GM21576 (cell line): ENCODE results near the gene RBM33.

Source experiments
- ATAC-seq: cut with Tn5 transposase; IDR thresholded peaks from one replicate; pipeline ENCODE4 v1.9.1; 2021; ENCODE audit warnings: mild to moderate bottlenecking, moderate library complexity; ENCODE audit not compliant: unreplicated experiment

The RBM33 gene

DNA sequence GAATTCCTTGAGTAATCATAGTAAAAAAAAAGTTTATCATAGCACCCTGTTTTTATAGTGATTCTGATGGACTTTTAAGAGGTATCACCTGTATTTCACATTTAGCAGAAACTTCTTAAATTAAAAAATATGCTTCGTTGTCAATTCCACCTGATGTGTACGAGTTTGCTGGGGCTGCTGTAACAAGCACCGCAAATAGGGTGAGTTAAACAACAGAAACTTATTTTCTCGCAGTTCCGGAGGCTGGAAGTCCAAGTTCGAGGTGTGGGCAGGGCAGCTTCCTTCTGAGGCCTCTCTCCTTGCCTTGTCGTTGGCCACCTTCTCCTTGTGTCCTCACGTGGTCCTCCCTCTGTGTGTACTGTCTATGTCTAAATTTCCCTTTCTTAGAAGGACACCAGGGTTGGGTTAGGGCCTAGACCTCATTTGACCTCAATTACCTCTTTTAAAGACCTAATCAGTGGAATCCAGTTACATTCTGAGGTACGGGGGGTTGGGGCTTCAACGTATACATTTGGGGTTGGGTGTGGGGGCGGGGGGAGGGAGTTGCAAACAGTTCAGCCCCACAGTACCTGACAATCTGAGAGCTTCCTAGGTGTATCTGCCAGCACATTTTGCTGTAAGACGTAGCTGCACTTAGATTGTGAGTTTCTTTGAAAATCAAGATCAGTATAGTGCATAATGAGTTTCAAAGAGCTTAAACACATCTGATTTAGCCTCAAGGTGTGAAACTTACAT is 72.7 kb downstream of the RBM33 start:
- no peak for ATAC-seq

- ATAC-seq, result peak; percentile 28
Observed at GRCh38 chr7:155721056-155721455, 76.6 kb downstream of the RBM33 start.

DNA sequence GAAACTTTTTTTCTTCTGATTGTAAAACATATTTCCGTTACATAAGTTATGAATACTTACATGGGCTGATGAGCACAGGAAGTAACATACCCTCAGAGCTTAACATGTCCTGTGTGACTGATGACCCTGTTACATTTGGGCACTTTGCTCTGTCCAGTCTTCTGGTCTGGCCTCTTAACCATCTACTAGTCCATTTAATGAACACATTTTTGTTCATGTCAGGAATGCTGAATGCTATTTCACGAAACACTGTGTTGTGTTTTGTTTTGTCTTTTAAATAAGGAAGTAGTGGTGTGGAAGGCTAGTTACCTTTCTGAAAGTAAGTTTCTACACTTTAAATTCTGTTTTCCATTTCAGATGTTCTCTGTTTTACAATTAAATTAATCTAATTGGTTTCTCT is 77.7 kb downstream of the RBM33 start:
- ATAC-seq, result peak; percentile 51

DNA sequence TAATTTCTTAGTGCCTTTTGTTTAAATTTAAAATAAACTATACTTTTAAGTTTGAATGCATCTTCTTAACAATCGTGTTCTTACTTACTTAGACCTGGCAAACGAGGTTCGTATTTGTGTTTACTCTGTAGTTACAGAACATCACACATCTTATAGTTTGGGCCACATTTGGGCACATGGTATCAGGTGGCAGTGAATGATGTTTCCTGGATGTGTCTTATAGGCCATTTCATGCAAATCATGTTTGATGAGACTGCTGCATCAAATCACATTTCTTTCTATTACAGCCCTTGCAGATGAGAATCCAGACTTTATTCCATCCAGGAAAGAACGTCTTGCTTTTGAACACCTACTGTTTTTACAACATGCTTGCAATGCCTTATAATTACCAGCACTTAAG is 78.5 kb downstream of the RBM33 start:
- no peak for ATAC-seq

- ATAC-seq, result peak; percentile 70
Observed at GRCh38 chr7:155724327-155725005, 80.0 kb downstream of the RBM33 start.

DNA sequence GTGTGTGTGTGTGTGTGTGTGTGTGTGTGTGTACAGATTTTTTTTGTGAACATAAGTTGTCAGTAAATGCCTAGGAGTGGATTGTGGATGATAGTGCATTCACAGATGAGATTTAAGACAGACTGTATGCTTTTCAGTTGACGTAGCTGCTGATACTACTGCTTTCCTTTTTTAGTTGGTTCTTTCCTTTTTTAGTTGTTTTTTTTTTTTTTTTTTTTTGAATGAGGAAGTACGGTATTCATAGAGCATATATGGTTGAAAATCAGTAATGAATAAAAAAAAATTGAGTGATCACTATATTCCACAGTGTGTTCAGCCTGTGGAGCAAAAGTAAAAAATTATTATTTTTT is 80.5 kb downstream of the RBM33 start:
- ATAC-seq, result no peak

GRCh38 chr7:155727616-155728015 is 83.2 kb downstream of the RBM33 start:
- ATAC-seq, result no peak

GRCh38 chr7:155728116-155728515 is 83.7 kb downstream of the RBM33 start:
- ATAC-seq, result no peak

DNA sequence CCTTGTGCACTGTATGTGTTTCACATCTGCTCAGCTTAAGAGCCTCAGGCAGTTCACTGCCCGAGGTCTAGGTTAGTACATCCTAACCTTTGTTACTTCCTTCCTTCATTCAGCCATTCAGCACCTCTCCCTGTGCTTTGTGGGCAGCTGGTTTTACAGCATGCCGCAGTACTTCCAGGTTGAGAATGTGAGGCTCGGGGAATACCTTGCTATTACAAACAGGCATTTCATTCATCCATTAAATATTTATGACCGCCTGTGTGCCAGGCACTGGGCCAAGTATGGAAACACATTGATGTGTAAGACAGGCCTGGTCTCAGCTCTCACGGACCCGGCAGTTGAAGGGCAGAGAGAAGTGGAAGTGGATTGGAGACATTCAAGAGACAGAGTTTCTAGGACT is 85.4 kb downstream of the RBM33 start:
- ATAC-seq, result no peak

DNA sequence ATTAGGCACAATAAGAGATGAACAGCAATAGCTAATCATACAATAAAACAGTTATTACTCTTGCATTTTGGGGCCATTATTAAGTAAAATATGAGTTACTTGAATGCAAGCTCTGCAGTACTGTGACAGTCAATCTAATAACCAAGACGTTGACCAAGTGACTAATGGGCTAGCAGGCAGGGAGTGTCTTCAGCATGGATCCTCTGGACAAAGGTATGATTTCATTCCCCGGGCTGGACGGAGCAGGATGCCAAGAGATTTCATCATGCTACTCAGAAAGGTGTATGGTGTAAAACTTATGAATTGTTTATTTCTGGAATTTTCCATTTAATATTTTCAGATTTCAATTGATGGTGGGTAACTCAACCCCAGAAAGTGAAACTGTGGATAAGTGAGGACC is 86.9 kb downstream of the RBM33 start:
- ATAC-seq, result no peak

DNA sequence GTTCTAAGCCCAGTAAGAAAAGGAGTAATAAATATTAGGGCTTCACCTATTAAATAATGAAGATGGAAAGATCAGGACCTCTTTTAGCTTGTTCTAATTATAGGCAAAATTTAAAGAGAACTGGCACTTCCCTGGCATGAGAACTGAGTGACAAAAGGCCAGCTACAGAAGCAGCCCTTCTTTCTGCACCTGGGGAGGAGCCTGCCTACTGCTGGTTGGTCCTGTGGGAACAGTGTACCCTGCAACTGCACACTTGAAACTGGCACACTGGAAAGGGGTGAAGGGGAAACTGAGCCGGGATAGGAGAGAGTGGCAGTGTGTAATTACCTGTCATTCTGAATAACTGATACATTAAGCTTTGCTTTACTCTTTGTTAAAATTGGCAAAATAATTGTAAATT is 87.4 kb downstream of the RBM33 start:
- no peak for ATAC-seq

DNA sequence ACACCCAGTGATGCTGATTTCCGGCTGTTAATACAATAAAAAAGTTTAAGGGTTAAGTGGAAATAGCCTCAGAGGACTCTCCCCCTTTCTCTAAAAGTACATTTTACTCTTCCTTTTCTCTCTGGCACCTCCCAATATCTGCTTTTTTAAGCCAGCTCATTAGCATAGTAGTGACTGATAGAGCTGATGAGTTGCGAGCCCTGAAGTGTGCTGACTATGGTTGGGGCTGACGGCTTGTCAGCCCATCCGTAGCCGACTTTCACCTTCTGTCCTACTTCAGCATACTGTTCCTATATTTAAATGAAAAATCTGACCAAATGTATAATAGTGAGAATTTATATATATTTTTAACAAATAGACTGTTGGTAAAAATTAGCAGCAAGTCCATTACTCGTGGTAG is 87.8 kb downstream of the RBM33 start:
- no peak for ATAC-seq

DNA sequence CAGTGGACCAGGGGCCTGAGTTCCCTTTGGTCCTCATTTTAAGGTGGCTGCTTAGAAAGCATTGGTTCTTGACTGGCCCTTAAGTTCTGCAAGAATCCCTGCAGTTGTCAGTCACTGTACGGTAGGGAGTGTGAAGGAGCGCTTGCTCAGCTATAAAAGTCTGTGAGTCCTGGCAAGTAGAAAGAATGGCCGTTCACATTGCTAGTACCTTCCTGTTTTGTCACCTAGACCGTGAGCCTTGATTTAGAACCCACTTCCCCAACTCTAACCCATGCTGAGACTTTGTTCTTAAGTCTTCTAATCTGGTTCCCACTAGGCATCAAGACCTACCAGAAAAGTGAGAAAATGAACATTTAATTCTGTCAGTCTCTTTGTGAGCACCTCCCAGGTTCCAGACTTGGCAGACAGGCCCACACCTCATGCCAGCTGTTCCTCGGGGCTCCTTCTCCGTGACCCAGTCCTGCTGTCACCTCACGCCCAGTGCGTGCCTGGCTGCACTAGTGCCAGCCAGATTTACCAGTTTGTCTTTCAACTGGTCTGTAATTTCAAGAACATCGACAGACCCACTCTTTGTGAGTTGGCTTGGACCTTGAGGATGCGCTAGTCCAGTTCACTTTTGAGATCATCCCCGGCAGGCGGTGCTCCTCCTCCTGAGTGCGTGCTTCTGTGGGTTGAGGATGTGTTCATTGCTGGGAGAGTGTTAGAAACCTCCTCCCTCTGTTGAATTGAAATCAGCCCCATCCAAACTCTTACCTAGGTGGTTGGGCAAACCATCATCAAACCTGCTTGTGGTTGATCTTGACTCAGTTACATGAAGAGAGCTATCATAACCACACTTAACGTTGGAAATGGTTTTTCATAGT is 89.4 kb downstream of the RBM33 start:
- no peak for ATAC-seq

DNA sequence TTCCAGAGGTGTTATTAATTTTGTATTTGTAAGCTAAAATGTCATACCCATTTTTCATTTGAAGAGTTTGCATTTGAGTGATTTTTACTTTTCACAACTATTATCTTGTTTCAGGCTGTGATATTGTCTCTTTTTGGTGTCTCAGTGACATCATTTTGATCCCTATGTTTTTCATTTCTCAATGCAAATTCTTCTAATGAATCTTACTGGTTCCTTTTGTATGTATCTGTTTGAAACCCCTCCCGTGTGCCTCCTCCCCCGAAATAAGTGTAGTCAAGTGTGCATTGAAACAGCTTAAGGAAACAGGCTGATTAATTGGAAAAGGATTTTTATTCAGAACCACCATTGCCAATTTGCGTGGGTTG is 90.0 kb downstream of the RBM33 start:
- no peak for ATAC-seq

DNA sequence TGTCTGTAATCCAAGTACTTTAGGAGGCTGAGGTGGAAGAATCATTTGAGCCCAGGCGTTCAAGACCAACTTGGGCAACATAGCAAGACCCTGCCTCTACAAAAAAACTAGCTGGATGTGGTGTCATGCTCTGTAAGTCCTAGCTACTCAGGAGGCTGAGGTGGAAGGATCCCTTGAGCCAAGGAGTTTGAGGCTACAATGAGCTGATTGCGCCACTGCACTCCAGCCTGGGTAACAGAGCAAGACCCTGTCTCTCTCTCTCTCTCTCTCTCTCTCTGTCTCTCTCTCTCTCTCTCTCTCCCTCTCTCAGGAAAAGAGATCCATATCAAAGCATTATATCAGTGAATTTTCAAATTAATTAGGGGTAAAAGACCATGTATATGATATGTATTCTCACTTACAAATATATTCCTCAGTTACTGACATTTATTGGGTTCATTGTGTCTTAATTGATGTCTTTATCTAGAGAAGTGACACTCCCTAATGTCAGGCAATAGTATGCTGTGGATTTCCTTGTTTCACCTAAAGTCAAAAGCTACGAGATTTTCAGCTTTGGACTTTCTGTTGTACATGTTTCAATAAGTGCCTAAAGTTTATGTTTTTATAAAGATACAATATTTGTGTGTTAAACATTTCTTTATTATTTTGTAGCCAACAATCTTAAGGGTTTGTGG is 91.1 kb downstream of the RBM33 start:
- no peak for ATAC-seq

DNA sequence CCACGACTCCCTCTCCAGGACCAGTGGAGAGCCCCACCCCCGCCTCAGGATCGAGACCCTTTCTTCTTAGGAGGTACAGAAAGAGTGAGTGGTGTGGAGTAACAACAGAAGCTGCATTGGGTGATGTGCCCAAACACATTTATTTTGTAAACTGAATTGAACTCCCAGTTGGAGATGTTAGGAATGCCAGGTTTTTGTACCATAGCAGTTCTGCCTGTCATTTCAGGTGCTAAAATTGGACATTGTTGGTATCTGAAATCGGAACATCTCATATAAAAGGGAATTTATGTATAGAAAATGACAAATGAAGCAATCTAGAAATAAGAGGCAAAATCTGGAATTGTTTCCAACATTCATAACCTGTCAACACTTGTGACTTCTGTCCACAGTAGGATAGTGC is 93.1 kb downstream of the RBM33 start:
- no peak for ATAC-seq

DNA sequence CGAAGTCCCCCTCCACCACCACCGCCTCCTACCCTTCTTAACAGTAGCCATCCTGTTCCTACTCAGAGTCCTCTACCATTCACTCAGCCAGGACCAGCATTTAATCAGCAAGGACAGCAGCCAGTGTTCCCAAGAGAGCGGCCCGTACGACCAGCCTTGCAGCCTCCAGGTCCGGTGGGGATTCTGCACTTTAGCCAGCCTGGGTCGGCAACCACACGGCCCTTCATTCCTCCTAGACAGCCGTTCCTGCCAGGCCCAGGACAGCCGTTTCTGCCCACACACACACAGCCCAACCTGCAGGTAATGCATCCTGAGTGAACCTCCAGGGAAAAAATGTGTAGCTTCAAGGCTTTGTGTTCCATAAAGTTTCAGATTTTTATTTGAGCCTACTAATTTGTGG is 93.6 kb downstream of the RBM33 start:
- no peak for ATAC-seq

GRCh38 chr7:155738652-155739537 is 94.4 kb downstream of the RBM33 start:
- peak; percentile 49 for ATAC-seq

DNA sequence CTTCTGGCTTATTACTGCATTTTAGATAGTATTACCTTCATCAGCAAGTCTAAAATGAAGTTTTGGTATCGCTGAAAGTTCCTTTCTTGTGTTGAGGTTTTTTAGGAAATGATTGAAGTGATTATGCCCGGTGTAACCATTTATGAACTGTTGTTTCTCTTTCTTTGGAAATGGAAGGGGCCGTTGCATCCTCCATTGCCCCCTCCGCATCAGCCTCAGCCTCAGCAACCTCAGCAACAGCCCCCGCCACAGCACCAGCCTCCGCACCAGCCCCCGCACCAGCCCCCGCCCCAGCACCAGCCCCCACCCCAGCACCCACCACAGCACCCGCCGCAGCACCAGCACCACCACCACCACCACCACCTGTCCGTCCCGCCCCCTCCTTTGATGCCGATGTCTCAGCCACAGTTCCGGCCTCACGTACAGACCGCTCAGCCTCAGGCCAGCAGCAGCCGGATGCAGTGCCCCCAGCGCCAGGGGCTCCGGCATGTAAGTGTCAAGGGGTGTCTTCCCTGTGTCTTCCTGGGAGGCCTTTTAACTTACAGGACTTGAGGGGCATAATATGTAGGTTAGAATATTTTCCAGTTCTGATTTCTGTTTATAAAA is 95.2 kb downstream of the RBM33 start:
- ATAC-seq, result no peak

- no peak for ATAC-seq
Observed at GRCh38 chr7:155741082-155741481, 96.6 kb downstream of the RBM33 start.
